GM21529 (cell line): Measurements from ENCODE around the gene VWA7.

ENCODE experiments used
- ATAC-seq: cut with Tn5 transposase; IDR thresholded peaks from one replicate; pipeline ENCODE4 v1.9.1; 2021; ENCODE audit not compliant: unreplicated experiment

The VWA7 gene

GRCh38 chr6:31778999-31779885 is 2.1 kb upstream of the VWA7 start:
- no peak for ATAC-seq

GRCh38 chr6:31778193-31778592 is 1.1 kb upstream of the VWA7 start:
- ATAC-seq, result no peak

GRCh38 chr6:31777667-31778050 is 531 bp upstream of the VWA7 start:
- no peak for ATAC-seq

- ATAC-seq, result no peak
Observed at GRCh38 chr6:31776485-31776988, 591 bp downstream of the VWA7 start.

- no peak for ATAC-seq
Observed at GRCh38 chr6:31775633-31776484, 1.3 kb downstream of the VWA7 start.

GRCh38 chr6:31775184-31775583 is 1.9 kb downstream of the VWA7 start:
- ATAC-seq, result no peak

- no peak for ATAC-seq
Observed at GRCh38 chr6:31771992-31772358, 5.2 kb downstream of the VWA7 start.

GRCh38 chr6:31770860-31771259 is 6.3 kb downstream of the VWA7 start:
- no peak for ATAC-seq

- no peak for ATAC-seq
Observed at GRCh38 chr6:31769684-31770371, 7.3 kb downstream of the VWA7 start.

- ATAC-seq, result no peak
Observed at GRCh38 chr6:31768363-31769257, 8.5 kb downstream of the VWA7 start.

GRCh38 chr6:31767096-31767645 is 10.0 kb downstream of the VWA7 start:
- no peak for ATAC-seq

GRCh38 chr6:31765910-31766794 is 11.0 kb downstream of the VWA7 start:
- ATAC-seq, result no peak

- ATAC-seq, result no peak
Observed at GRCh38 chr6:31765559-31765909, 11.6 kb downstream of the VWA7 start.

- ATAC-seq, result no peak
Observed at GRCh38 chr6:31764198-31764597, 12.9 kb downstream of the VWA7 start.

- ATAC-seq, result no peak
Observed at GRCh38 chr6:31763619-31763940, 13.5 kb downstream of the VWA7 start.

GRCh38 chr6:31762878-31763618 is 14.1 kb downstream of the VWA7 start:
- ATAC-seq, result no peak

GRCh38 chr6:31762356-31762755 is 14.8 kb downstream of the VWA7 start, which contains the start of gene SAPCD1:
SAPCD1 (plus strand) TSS chr6:31762656; CDS start chr6:31763055, 399 bp downstream.
- no peak for ATAC-seq

GRCh38 chr6:31761343-31761742 is 15.8 kb downstream of the VWA7 start:
- no peak for ATAC-seq
